Stimulated activated naive B cell treated with anti-CD40 and anti-IgM and Interleukin-4, amounts not matched to agents 10 μg/mL and 1 μg/mL and 100 μg/mL, for 72 hours (primary cell): ENCODE data around the gene GZMM.

Source experiments
- ATAC-seq, 2 donors: fragments of 150-1000 bp; cut with Tn5 transposase; replicated peaks; 2 replicates each; pipeline ENCODE4 v1.10.0; 2021; ENCODE audit warnings: moderate library complexity in 1 of 2
- DNase-seq: peaks from one replicate; pipeline ENCODE4 v3.0.0; 2021
- H3K27ac Mint-ChIP-seq: one replicate; pipeline ENCODE4 v1.8.0; 2022; ENCODE audit warnings: mild to moderate bottlenecking, mixed read lengths
- H3K27me3 Mint-ChIP-seq, 2 donors: one replicate each; pipeline ENCODE4 v1.8.0; 2022; ENCODE audit warnings: mixed read lengths in 2 of 2
- H3K36me3 Mint-ChIP-seq, 2 donors: one replicate each; pipeline ENCODE4 v1.8.0; 2022; ENCODE audit warnings: mixed read lengths in 2 of 2, mild to moderate bottlenecking in 1 of 2
- H3K4me1 Mint-ChIP-seq, 2 donors: one replicate each; pipeline ENCODE4 v1.8.0; 2022; ENCODE audit warnings: mixed read lengths in 2 of 2, mild to moderate bottlenecking in 1 of 2
- H3K4me3 Mint-ChIP-seq, 2 donors: one replicate each; pipeline ENCODE4 v1.8.0; 2022; ENCODE audit warnings: mild to moderate bottlenecking in 2 of 2, mixed read lengths in 2 of 2, moderate library complexity in 1 of 2
- H3K9me3 Mint-ChIP-seq, 2 donors: one replicate each; pipeline ENCODE4 v1.8.0; 2022; ENCODE audit warnings: mixed read lengths in 2 of 2, mild to moderate bottlenecking in 1 of 2

GZMM gene

DNA sequence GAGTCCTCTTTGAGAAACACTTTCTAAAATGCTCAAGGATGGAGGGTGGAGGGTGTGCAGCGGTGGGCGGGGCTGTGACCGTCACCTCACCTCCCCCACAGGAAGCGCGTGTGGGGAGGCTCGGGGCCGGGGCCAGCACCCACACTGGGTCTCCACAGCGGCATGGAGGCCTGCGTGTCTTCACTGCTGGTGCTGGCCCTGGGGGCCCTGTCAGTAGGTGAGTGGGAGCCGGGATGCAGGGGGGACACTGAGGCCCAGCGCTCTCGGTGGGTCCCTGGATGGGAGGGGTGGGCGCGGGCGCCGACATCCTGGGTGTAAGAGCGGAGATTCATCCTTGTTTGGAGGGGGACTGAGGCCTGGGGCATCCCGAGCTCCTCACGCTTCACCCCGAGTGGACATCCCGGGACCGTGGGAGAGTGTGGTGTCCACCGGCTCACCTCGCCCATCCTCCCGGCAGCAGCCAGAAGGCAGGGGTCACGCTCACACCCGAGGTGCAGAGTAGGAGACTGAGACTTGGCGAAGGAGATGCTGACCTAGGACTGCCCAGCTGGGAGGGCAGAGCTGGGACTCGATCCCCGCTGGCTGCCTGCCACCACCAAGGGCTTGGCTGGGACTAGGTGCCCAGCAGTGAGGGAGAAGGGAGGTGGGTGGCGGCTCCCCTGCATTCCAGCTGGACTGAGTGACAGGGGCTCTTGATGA is at the start of gene GZMM:
Gene GZMM, plus strand, starts transcription at position 144 of the 699 bp plus-strand sequence. Its CDS starts 19 bp downstream, at position 163.
- H3K27me3 Mint-ChIP-seq = peaks cover 9 to 10% of the 10 kb centered on the region in 2 donors
- peaks cover 2 to 12% of the 10 kb centered on the region in 2 donors for H3K4me1 Mint-ChIP-seq
- no peaks in the 10 kb centered on the region for H3K9me3 Mint-ChIP-seq
- DNase-seq = no peak
- peak; percentile 53 to 55 for ATAC-seq
- no peak within 1 kb of the TSS for H3K27ac Mint-ChIP-seq
- no peak within 1 kb of the TSS for H3K4me3 Mint-ChIP-seq
- H3K36me3 Mint-ChIP-seq = peaks cover 10 to 12% of the 10 kb centered on the region in 2 donors

DNA sequence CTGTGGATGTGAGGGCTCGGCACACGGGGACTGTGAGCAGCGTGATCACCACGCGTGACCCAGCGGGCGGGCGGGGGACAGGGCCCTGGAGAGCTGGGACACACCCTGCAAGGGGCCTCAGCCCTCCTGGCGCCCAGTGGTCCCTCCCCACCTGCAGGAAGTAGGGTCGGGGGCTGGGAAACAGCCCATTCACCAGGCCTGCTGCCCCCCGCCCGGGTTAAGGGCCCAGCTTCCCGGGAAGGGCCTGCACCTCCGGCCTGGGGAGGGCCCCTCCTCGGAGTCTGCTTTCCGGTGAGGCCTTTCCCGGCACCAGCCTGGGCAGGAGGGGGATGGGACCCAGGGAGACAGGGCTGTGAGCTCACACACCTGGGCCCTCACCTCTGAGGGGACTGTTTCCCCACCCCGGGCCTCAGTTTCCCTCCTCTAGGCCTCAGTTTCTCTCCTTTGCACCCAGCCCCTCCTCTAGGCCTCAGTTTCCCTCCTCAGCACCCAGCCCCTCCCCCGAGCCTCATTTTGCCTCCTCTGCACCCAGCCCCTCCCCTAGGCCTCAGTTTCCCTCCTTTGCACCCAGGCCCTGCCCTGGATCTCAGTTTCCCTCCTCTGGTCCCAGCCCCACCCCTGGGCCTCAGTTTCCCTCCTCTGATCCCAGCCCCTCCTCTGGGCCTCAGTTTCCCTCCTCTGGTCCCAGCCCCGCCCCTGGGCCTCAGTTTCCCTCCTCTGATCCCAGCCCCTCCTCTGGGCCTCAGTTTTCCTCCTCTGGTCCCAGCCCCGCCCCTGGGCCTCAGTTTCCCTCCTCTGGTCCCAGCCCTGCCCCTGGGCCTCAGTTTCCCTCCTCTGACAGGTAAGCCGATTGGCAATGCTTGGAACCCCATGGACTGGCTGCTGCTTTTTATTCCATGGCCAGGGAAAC is 49.4 kb upstream of the GZMM start:
- no peak for ATAC-seq
- no peak overlapping the region for H3K4me3 Mint-ChIP-seq
- peaks cover 0 to 2% of the 10 kb centered on the region in 2 donors for H3K9me3 Mint-ChIP-seq
- H3K27ac Mint-ChIP-seq = peak overlapping the region; percentile 25
- H3K4me1 Mint-ChIP-seq = peaks cover 21 to 34% of the 10 kb centered on the region in 2 donors
- H3K36me3 Mint-ChIP-seq = peaks cover 3 to 8% of the 10 kb centered on the region in 2 donors
- H3K27me3 Mint-ChIP-seq = peaks cover 29 to 41% of the 10 kb centered on the region in 2 donors
- DNase-seq = no peak

DNA sequence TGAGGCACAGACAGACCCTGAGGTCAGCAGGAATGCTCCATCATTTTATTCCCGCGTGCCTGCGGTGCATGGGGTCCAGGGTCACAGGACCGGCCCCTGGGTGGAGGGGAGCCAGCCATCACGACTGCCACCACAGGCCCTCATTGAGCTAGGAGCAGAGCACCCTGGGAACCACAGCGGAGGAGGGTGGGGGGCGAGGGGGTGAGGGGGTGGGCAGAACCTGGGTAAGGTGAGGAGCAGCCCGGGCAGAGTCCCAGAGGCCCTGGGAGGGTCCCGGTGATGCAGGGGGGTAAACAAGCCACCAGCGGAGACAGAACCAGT is 48.8 kb upstream of the GZMM start:
- peaks cover 33 to 45% of the 10 kb centered on the region in 2 donors for H3K27me3 Mint-ChIP-seq
- ATAC-seq = peak in 1 of 2 donors; percentile 13
- peaks cover 3 to 10% of the 10 kb centered on the region in 2 donors for H3K36me3 Mint-ChIP-seq

DNA sequence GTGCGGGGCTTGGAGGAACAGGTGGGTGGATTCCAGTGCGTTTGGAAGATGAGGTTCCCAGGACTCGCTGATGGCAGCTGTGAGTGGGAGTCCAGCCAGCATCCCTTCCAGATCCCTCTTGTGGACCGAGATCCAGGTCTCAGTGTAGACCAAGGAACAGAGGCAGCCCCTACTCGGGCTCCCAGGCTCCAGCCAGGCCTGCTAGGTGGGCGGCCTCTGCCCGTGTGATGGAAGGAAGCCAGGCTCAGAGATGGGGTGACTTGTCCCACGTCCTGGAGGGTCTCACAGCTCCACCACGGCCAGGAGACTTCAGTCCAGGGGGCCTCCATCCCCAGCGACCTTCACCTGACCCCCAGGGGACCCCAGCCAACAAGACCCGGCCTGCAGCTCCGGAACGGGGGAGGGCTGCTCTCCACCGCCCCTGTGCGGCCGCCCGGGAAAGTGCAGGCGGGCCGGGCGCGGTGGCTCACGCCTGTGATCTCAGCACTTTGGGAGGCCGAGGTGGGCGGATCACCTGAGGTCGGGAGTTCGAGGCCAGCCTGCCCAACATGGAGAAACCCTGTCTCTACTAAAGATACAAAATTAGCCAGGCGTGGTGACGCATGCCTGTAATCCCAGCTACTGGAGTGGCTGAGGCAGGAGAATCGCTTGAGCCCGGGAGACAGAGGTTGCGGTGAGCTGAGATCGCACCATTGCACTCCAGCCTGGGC is 48.3 kb upstream of the GZMM start:
- Mint-ChIP-seq H3K27ac (peak overlapping the region; percentile 25), H3K27me3 (peaks cover 33 to 45% of the 10 kb centered on the region in 2 donors), H3K9me3 (peaks cover 0 to 2% of the 10 kb centered on the region in 2 donors), H3K4me3 (no peak overlapping the region), H3K36me3 (peaks cover 3 to 10% of the 10 kb centered on the region in 2 donors), H3K4me1 (peaks cover 17 to 23% of the 10 kb centered on the region in 2 donors)
- ATAC-seq (peak; percentile 45 to 48), DNase-seq (no peak)

More for the DNA sequence above, 48.8 kb upstream of the GZMM start:
- no peak for DNase-seq
- no peak overlapping the region for H3K4me3 Mint-ChIP-seq
- peaks cover 0 to 2% of the 10 kb centered on the region in 2 donors for H3K9me3 Mint-ChIP-seq
- H3K4me1 Mint-ChIP-seq = peaks cover 17 to 28% of the 10 kb centered on the region in 2 donors
- H3K27ac Mint-ChIP-seq = no peak overlapping the region

DNA sequence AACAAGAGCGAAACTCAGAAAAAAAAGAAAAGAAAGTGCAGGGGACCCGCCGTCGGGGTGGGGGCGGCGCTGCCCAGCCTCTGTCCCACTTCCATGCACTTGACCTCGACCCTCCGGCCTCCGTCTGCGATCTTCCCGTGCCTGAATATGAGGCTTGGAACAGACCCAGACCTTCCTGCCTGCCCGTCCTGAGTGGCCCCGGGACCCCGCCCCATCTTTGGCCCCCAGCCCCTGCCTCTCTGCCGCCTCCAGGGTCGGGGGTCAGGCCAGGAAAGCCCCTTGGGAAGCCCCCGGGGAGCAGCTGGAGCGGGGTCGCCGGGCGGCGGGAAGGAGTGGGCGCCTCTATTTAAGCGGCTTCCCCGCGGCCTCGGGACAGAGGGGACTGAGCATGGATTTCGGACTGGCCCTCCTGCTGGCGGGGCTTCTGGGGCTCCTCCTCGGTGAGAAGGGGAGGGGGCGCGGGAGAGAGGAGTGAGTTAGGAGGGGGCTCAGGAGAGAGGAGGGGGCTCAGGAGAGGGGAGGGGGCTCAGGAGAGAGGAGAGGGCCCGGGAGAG is 47.7 kb upstream of the GZMM start, which contains the start of gene MADCAM1:
Gene MADCAM1, plus strand, starts transcription at position 375 of the 554 bp plus-strand sequence. Its CDS starts 14 bp downstream, at position 389.
- H3K4me3 Mint-ChIP-seq = no peak within 1 kb of the TSS
- no peak for ATAC-seq
- H3K36me3 Mint-ChIP-seq = peaks cover 3 to 10% of the 10 kb centered on the region in 2 donors
- H3K9me3 Mint-ChIP-seq = peaks cover 0 to 2% of the 10 kb centered on the region in 2 donors
- peaks cover 17 to 23% of the 10 kb centered on the region in 2 donors for H3K4me1 Mint-ChIP-seq
- H3K27me3 Mint-ChIP-seq = peaks cover 33 to 45% of the 10 kb centered on the region in 2 donors
- DNase-seq = no peak
- H3K27ac Mint-ChIP-seq = peak within 1 kb of the TSS; percentile 25

DNA sequence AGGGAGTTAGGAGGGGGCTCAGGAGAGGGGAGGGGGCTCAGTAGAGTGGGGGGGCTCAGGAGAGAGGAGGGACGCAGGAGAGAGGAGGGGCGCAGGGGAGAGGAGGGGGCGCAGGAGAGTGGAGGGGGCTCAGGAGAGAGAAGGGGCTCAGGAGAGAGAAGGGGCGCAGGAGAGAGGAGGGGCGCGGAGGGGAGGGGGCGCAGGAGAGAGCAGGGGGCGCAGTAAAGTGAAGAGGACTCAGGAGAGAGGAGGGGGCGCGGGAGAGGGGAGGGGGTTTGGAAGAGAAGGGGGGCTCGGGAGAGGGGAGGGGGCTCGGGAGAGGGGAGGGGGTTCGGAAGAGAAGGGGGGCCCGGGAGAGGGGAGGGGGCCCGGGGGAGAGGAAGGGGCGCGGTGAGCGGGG is 46.9 kb upstream of the GZMM start:
- Mint-ChIP-seq H3K4me3 (no peak overlapping the region), H3K27ac (no peak overlapping the region), H3K4me1 (peaks cover 17 to 23% of the 10 kb centered on the region in 2 donors), H3K9me3 (peaks cover 0 to 2% of the 10 kb centered on the region in 2 donors), H3K27me3 (peaks cover 33 to 45% of the 10 kb centered on the region in 2 donors), H3K36me3 (peaks cover 3 to 10% of the 10 kb centered on the region in 2 donors)
- DNase-seq (no peak), ATAC-seq (no peak)

DNA sequence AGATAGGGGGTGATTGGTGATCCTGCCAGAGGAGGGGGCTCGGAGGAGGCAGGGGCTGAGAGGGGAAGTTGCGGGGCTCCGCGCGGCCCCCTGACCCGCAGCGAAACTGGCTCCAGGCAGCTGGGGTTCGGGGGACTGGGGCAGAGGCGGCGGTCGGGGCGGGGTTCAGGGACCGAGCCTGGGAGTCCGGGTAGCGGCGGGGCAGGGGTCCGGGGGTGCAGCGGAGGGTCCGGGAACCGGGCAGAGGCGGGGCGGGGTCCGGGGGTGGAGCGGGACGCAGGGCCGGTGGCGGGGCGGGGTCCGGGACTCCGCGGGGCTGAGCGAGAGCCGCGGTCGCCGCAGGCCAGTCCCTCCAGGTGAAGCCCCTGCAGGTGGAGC is 46.4 kb upstream of the GZMM start:
- Mint-ChIP-seq H3K36me3 (peaks cover 3 to 13% of the 10 kb centered on the region in 2 donors), H3K9me3 (peaks cover 0 to 4% of the 10 kb centered on the region in 2 donors), H3K27me3 (peaks cover 33 to 45% of the 10 kb centered on the region in 2 donors), H3K4me1 (peaks cover 19 to 26% of the 10 kb centered on the region in 2 donors), H3K27ac (no peak overlapping the region), H3K4me3 (no peak overlapping the region)
- no peak for DNase-seq
- peak in 1 of 2 donors; percentile 6 for ATAC-seq

DNA sequence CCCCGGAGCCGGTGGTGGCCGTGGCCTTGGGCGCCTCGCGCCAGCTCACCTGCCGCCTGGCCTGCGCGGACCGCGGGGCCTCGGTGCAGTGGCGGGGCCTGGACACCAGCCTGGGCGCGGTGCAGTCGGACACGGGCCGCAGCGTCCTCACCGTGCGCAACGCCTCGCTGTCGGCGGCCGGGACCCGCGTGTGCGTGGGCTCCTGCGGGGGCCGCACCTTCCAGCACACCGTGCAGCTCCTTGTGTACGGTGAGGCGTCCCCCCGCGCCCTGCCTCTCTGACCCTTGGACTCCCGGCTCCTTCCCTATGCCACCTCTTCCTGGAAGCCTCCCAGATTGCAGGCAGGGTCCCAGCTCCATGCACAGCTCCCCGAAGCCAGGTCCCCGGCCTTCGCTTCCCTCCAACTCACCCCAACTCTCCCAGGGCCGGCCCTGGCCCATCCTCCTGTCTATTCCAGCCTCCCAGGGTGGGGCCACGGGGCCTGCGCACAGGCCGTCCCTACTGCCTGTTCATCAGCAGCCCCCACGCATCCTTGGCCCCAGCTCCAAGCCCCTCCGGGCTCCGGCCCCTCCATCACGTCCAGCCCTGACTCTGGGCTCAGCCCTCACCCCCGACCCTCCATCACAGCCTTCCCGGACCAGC is 45.9 kb upstream of the GZMM start:
- H3K4me1 Mint-ChIP-seq = peaks cover 20 to 29% of the 10 kb centered on the region in 2 donors
- no peak for DNase-seq
- peak in 1 of 2 donors; percentile 30 for ATAC-seq
- H3K36me3 Mint-ChIP-seq = peaks cover 3 to 15% of the 10 kb centered on the region in 2 donors
- H3K27ac Mint-ChIP-seq = no peak overlapping the region
- peak overlapping the region; percentile 48 to 71 for H3K4me3 Mint-ChIP-seq
- H3K9me3 Mint-ChIP-seq = peaks cover 0 to 4% of the 10 kb centered on the region in 2 donors
- H3K27me3 Mint-ChIP-seq = peaks cover 33 to 45% of the 10 kb centered on the region in 2 donors

DNA sequence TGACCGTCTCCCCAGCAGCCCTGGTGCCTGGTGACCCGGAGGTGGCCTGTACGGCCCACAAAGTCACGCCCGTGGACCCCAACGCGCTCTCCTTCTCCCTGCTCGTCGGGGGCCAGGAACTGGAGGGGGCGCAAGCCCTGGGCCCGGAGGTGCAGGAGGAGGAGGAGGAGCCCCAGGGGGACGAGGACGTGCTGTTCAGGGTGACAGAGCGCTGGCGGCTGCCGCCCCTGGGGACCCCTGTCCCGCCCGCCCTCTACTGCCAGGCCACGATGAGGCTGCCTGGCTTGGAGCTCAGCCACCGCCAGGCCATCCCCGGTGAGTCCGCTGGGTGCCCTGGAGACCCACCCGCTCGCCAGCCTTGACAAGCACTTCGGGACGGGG is 45.4 kb upstream of the GZMM start:
- H3K36me3 Mint-ChIP-seq = peaks cover 3 to 15% of the 10 kb centered on the region in 2 donors
- no peak for DNase-seq
- H3K27me3 Mint-ChIP-seq = peaks cover 33 to 44% of the 10 kb centered on the region in 2 donors
- peaks cover 0 to 3% of the 10 kb centered on the region in 2 donors for H3K9me3 Mint-ChIP-seq
- H3K4me3 Mint-ChIP-seq = peak overlapping the region in 1 of 2 donors; percentile 71
- no peak overlapping the region for H3K27ac Mint-ChIP-seq
- peaks cover 19 to 28% of the 10 kb centered on the region in 2 donors for H3K4me1 Mint-ChIP-seq
- peak in 1 of 2 donors; percentile 14 for ATAC-seq

DNA sequence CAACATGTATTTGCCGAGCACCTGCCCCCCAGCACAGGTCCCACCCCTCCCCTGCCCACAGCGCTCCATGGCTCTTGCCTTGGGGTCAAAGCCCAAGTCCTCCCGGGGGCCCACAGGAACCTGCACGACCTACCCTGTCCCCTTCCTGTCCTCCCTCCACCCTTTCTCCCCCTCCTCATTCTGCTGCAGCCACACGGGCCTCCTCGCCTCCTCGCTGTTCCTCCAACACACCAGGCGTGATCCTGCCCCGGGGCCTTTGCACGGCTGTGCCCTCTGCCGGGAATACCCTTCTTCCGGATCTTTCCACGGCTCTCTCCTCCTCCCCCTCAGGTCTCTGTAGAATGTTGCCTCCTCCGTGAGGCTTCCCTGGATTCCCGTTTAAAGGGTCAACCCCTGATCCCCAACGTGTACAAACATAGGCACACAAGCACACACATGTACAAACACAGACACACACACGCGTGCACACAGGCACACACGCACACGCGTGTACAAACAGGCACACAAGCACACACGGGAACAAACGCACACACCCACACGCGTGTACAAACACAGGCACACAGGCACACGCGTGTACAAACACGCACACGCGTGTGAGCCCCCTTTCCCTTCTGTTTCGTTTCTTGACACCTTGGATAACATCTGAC is 44.8 kb upstream of the GZMM start:
- H3K36me3 Mint-ChIP-seq = peaks cover 3 to 15% of the 10 kb centered on the region in 2 donors
- DNase-seq (no peak), ATAC-seq (no peak)
- H3K9me3 Mint-ChIP-seq = peaks cover 0 to 3% of the 10 kb centered on the region in 2 donors
- no peak overlapping the region for H3K27ac Mint-ChIP-seq
- H3K27me3 Mint-ChIP-seq = peaks cover 33 to 38% of the 10 kb centered on the region in 2 donors
- H3K4me1 Mint-ChIP-seq = peaks cover 16 to 23% of the 10 kb centered on the region in 2 donors
- peak overlapping the region in 1 of 2 donors; percentile 12 for H3K4me3 Mint-ChIP-seq

DNA sequence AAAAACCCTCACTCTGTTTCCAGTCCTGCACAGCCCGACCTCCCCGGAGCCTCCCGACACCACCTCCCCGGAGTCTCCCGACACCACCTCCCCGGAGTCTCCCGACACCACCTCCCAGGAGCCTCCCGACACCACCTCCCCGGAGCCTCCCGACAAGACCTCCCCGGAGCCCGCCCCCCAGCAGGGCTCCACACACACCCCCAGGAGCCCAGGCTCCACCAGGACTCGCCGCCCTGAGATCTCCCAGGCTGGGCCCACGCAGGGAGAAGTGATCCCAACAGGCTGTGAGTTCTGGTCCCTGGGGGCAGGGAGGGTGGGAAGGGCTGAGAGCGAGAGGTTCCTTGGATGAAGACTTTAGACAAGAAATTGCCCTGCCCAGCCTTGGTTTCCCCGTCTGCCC is 42.2 kb upstream of the GZMM start:
- peaks cover 18 to 20% of the 10 kb centered on the region in 2 donors for H3K27me3 Mint-ChIP-seq
- H3K9me3 Mint-ChIP-seq = peaks cover 0 to 3% of the 10 kb centered on the region in 2 donors

DNA sequence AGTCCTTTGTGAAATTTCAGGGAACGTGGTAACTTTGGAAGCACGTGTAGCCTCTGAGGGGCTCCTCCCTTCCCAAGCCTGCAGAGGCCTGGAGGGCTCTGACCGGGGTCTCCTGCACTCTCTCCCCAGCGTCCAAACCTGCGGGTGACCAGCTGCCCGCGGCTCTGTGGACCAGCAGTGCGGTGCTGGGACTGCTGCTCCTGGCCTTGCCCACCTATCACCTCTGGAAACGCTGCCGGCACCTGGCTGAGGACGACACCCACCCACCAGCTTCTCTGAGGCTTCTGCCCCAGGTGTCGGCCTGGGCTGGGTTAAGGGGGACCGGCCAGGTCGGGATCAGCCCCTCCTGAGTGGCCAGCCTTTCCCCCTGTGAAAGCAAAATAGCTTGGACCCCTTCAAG is 39.2 kb upstream of the GZMM start:
- Mint-ChIP-seq H3K27me3 (peaks cover 2% of the 10 kb centered on the region in 2 donors), H3K27ac (peak overlapping the region; percentile 73), H3K9me3 (peaks cover 0 to 3% of the 10 kb centered on the region in 2 donors), H3K4me3 (no peak overlapping the region), H3K36me3 (peaks cover 6 to 21% of the 10 kb centered on the region in 2 donors), H3K4me1 (peaks cover 23 to 36% of the 10 kb centered on the region in 2 donors)
- DNase-seq (no peak), ATAC-seq (no peak)

More for the DNA sequence above, 42.2 kb upstream of the GZMM start:
- Mint-ChIP-seq H3K4me3 (no peak overlapping the region), H3K36me3 (peaks cover 3 to 15% of the 10 kb centered on the region in 2 donors), H3K4me1 (peaks cover 17 to 36% of the 10 kb centered on the region in 2 donors), H3K27ac (no peak overlapping the region)
- ATAC-seq = no peak
- DNase-seq = no peak
